GM19099 (cell line): ENCODE data around the gene MFSD6L.

Source experiments
- POLR2A ChIP-seq: IDR thresholded peaks from 3 replicates; pipeline ENCODE4 v1.6.1; 2011; ENCODE audit warnings: low read depth; ENCODE audit not compliant: insufficient read length; ENCODE audit errors: extremely low read depth

Gene MFSD6L

DNA sequence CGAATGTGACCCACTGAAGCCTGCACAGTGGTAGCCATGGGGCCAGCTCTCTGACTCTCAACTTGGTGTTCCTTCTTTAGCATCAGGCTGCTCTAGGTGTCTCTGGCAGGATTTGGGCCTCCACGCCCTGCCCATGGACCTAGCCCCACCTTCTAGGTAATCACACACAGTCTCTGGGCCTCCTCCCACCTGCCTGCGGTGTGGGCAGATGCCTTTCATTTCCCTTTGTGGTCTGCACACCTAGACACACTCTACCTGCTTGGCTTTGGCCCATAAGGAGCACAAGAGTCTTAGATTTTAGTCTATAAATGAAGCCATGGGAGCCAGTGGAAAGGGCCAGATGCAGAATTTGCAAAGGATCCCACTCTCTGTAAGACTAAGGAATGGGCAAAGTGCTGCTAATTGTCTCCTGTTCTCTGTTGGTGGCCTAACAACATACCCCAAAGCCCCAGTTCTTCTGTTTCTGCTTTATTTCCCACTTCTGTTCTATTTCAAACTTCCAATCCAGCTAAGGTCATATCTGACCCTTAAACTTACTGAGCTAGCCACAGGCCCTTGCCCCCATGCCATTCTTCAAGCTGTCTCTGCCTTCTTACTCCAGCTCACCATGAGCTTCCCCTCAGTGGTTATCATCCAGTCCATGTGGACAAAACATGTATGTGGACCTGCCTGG is 7.2 kb upstream of the MFSD6L start:
- TF ChIP-seq POLR2A: no peak

DNA sequence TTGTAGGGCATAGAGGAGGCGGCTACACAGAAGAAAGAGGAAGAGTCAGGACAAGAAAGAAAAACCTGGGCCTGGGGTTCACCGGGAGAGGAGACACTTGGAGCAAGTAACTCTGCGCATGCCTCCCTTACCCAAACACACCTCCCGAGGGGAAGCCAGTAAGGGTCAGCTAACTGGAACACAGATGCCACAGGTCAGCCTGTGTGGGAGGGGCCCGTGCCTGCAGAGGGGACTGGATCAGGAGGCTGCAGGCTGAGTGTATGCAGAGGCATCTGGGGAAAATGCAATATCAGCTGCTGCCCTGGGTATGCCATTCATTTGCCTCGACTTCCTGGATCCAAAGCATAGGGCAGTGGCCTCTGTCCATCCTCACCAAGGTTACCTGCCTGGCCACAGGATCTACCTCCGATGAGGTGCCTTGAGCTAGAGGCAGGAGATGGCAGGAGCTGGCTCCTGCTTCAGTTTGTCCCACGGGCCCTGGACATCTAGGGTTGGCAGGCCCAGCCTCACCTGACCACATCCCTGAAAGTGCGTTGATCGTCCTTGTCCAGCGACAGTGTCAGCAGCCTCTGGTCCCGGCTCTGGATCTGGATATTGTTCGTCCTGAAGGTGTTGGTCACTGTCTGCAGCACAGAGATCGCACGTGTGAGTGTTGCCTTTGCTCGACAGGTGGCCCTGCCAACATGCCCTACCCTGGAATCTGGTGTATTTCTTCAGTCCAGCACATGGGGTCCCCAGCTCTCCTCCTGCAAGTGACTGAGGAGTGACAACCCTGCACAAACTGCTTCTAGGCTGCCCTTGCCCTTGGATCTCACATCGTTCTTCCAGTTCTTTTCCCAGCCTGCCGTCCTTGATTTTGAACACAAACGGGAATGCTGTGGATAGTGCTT is 4.6 kb upstream of the MFSD6L start:
- TF ChIP-seq POLR2A: no peak

DNA sequence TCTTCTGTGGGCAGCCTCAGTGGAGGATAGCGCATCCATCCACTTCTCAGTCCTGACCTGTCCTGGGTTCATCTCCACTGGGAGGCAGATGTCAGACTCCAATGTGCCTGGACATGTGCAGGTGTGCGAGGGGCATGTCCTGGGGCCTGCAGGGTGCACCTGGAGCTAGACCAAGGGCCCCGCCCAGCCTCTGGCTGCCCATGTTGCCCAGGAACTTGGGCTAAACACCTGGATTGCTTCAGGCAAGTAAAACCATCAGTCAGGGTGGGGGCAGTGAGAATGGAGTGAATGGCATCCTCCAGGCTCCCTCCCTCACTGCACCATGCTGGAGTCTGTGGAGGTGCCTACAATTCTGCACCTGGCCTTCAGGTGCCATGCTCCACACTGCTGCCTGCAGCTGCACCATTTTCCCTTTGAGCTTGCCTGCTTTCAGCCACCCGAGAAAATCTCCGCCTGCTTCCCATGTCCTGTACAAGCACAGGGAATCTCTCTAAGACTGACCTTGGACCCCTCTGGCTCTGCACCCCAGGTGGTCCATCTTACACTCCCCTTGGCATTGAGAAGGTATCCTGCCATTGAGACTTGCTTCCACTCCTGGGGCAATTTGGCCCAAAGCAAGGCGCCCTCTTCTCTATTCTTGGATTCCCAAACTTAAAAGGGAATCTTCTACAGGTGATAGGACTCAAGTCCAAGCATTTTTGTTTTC is 2.1 kb upstream of the MFSD6L start:
- TF ChIP-seq POLR2A: no peak

DNA sequence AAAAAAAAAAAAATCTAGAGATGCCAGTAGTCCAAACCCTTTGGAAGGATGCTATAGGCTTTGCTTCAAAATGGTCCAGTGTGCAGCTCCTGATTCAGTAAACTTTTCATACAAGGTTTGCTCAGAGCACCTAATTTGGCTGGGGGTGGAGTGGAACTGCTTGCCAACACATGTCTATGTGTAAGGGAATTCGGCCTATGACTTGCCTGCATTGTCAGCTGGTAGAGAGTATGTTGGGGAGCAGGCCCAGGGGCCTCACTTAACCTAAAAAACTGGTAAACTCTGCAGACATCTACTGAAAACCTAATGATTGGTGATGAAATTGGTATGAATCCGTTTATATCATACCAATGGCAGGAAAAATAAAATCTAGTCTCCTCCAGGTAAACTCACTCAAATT is 1.5 kb upstream of the MFSD6L start:
- TF ChIP-seq POLR2A: no peak

DNA sequence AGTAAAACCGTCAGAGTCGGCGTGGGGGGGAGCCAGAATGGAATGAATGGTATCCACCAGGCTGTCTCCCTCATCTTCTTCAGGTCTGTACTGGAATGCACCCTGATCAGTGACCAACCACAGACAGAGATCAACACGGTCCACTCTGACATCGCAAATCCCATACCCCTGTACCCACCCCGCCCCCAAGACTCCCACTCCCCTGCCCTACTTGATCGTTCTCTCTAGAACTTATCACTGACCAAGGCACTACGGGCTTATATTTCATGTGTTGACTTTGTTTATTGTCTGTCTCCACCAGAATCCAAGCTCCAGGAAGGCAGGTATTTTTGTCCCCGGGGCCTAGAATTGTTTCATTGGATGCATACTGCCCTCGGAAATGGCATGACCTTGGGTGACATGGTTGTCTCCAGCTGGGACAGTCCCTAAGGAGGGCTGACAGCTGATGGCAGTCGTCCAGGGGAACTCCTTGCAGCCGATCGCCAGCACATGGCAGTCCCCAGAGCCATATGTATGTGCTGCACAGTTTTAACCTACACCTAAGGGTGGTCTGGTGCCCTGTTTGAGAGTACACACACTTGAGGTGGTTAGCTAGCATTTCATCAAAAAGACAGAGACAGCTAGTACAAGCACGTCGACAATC is 526 bp upstream of the MFSD6L start:
- no peak for TF ChIP-seq POLR2A

DNA sequence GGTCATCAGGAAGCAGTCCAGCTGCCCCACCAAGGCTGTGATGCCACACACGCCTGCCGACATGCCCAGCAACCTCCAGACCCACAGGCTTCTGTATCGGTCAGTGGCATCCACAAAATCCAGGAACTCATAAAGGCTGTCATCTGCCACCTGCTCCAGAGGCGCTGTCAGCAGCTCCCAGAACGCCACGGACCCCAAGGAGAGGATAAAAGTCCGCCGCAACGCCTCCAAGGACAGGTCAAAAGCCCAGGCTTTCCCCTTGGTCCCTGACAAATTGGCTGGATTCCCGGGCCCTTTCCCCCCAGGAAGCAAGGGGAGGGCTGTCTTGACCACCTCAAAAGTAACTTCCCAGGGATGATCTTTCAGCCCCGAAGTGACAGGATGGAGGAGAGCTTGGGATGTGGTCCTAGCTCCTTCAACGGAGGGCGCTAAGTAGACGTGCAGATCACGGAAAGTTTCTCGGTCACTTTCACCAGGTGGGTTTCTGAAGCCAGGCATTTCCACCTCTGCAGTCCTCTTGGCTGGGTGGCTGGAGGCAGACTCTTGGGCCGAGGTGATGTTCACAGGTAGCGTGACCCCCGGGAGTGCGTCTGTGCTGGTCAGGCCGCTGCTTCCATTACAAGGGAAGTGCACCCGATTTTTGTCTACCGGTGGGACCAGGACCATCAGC is 854 bp downstream of the MFSD6L start:
- TF ChIP-seq POLR2A: no peak

DNA sequence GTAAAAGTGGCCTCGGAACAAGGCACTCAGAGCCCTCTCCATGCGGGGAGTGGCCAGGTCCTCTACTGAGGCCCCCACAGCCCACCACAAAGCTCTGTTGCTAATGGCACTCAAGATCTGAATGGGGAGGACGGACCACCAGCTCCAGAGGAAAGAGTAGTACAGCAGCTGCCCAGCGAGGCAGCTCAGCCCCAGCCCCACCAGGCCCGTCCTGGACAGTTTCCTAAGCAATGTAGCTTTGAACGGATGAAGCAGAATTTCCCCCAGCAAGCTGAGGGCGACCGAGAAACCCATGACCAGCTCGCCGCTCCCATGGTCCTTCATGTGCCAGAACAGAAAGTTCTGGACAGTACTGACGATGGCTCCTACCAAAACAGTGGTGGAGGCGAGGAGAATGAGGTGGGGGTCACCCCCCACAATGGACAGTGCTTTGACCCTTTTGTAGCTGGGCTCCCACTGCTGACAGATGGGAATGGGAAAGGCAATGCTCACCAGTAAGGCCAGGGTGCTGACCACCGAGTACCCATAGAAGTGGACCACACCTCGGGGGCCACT is 1.5 kb downstream of the MFSD6L start:
- TF ChIP-seq POLR2A: no peak

DNA sequence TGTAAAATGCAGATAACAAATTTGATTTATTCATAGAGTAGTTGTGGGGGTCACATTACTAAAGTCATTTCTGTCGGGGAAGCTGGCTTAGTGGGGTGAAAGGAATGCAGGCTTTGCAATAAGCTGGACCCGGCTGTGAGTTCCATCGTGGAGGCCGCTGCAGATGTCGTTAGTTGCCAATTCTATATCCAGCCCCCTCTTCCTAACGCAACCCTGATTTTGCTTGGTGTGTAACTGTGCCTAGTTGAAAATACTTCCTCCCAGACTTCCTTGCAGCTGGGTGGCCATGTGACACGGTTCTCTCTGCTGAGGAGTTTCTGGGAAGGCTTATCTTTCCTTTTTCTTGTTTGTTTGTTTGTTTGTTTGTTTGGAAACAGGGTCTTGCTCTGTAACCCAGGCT is 4.5 kb downstream of the MFSD6L start:
- no peak for TF ChIP-seq POLR2A

DNA sequence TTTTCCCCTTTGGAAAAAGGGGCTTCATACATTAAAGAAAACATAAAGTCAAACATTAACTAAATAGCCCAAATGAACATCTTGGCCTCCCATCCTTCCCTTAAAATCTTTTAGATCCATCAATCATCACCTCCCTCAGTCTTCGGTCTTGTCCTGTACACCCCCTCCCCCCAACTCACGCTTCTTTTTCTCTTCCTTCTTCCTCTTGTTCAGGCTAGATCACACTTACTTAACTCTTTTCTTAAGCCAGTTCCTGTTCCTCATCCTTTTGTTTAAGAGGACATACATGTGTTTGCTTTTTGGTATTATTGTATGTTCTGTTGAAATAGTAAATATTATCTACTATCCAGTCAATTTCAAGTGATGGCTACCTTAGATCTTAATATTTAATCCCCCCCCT is 5.5 kb downstream of the MFSD6L start:
- TF ChIP-seq POLR2A: no peak

DNA sequence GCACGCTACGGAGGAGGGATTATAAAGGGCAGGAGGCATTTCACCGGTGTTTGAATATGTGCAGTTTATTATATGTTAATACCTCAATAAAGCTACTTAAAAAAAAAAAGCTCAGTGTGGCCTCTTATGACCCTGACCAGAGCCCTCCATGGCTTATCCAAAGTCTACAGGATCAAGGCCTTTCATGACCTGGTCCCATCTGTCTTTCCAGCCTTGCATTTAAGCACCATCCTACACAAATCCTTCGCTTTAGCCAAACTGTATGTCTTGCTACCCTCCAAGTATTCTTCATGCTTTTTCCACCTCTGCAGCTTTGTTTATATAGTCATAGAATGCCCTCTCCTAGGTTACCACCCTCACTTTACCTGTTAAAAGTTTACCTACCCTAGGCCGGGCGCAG is 6.5 kb downstream of the MFSD6L start:
- no peak for TF ChIP-seq POLR2A

DNA sequence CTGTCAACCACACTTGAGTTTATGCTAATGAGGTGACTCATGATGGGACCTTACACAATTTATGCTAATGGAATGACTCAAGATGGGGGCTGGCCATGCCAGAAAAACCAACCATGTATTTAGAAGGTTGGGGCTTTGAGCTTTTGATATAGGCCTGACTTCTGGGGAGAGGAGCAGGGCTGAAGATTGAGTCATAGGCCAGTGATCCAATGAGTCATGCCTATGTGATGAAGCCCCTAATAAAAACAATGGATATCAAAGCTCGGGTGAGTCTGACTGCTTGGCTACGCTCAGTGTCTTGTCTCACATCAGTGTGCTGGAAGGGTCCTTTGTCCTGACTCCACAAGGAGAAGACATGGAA is 7.3 kb downstream of the MFSD6L start:
- no peak for TF ChIP-seq POLR2A

DNA sequence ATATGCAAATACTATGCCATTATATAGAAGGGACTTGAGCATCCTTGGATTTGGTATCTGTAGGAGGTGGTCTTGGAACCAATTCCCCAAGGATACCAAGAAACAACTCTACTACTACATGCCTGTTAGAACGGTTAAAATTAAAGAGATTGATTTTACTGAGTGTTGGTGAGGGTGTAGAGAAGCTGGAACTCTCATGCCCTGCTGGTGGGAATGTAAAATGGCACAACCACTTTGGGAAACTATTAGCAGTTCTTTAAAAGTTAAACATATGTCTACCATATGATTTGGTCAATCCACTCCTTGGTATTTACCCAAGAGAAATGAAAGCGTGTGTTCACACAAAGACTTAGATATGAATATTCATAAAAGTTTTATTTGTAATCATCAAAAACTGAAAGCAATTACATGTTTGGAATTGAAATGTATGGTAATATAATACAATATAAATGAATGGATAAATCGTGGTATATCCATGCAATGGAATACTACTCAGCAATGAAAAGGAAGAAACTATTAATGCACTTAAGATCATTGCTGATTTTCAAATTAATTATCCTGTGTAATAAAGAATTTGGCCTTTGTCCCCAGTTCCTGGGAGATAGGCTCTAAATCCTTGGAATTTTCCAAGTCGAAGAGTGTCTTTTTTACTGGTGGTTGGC is 7.8 kb downstream of the MFSD6L start:
- TF ChIP-seq POLR2A: no peak

DNA sequence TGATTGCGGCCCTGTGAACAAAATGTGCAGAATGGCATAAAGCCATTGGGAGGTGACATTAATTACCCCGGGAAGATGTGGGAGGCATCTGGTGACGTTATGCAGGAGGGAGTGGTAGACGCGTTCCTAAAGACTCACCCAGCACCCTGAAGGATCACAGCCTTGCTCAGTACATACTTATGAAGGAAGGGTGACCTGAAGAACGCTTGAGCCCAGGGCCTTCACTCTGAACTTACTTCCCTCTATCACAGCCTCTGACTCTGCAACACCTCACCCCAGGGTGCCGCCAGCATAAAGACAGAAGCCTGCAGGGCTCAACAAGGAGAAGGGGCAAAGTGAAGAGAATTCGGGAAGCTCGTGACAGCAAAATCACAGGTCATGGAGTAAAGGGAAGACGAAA is 9.4 kb downstream of the MFSD6L start:
- TF ChIP-seq POLR2A: no peak

DNA sequence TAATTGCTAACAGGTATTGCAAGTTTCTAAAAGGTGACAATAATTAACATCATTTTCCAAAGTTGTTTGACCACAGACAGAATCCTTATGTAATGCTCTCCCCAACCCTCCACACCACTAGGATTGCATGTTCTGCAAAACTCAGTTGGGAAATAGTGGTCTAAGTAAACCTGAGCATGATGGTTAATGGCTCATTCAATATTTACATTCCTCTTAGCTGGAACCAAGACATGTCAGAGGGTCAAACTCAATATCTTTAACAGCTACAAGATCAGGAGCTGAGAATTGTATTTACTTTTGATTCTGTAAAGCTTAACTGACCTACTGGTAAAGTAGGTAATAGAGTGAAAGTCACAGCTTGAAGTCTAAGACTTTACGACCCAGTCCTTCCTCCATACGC is 10.2 kb downstream of the MFSD6L start:
- TF ChIP-seq POLR2A: no peak
